Thyroid gland (tissue), 4 donors: Measurements from ENCODE around the gene RGPD8.

Experiments used
- POLR2A ChIP-seq, 2 donors: fragments of 450-650 bp; IDR thresholded peaks; one replicate each; pipeline ENCODE4 v1.6.1; 2017; ENCODE audit warnings: antibody characterized with exemption in 2 of 2, mild to moderate bottlenecking in 2 of 2, moderate library complexity in 1 of 2
- TF ChIP-seq, protein P1 (sequence below), 6 experiments: fragments of 200-600 bp in 3 of 6; fragments of 450-650 bp in 3 of 6; sonication (generic) in 3 of 6; IDR thresholded peaks; one replicate each; pipeline ENCODE4 v1.5.1; 2016 to 2019; ENCODE audit warnings: antibody characterized with exemption in 6 of 6, mild to moderate bottlenecking in 2 of 6, inconsistent platforms in 1 of 6, moderate library complexity in 1 of 6

DNA sequence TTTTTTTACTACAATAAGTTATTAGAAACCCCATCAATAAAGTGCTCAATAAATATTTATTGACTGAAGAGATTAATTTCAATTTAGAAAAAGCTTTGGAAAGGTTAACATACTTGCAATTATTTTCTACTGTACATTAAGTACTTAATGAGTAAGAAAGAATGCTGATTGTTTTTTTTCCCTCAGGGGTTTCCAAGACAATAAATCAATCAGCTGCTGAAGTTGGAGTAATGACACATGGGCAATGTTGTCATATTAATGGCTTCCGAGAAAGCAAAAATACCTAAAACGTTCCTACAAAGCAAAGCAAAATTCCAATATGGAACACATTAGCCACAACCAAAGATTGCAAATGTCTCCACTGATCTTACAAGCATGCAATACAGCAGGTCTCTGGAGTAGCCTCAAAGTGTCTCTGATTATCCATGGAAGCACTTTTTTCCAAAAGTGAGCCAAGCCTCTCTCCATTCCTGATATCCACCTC lies 91.3 kb downstream of the RGPD8 start:
- TF ChIP-seq, protein P1, sequence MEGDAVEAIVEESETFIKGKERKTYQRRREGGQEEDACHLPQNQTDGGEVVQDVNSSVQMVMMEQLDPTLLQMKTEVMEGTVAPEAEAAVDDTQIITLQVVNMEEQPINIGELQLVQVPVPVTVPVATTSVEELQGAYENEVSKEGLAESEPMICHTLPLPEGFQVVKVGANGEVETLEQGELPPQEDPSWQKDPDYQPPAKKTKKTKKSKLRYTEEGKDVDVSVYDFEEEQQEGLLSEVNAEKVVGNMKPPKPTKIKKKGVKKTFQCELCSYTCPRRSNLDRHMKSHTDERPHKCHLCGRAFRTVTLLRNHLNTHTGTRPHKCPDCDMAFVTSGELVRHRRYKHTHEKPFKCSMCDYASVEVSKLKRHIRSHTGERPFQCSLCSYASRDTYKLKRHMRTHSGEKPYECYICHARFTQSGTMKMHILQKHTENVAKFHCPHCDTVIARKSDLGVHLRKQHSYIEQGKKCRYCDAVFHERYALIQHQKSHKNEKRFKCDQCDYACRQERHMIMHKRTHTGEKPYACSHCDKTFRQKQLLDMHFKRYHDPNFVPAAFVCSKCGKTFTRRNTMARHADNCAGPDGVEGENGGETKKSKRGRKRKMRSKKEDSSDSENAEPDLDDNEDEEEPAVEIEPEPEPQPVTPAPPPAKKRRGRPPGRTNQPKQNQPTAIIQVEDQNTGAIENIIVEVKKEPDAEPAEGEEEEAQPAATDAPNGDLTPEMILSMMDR (IDR thresholded peaks at IDR 0.05) = no peak
- TF ChIP-seq POLR2A (IDR thresholded peaks at IDR 0.05) = no peak
